CMK (cell line): ENCODE results near the gene JUNB.

Experiments used
- DNase-seq: peaks from one replicate; pipeline ENCODE4 v3.0.0-alpha.2; 2010; ENCODE audit warnings: low read depth

The JUNB gene

GRCh38 chr19:12842511-12842910 is 51.2 kb downstream of the JUNB start:
- no peak for DNase-seq
